AG08395 (cell line): ENCODE results near the gene LILRB2.
A peak's percentile ranks its signal among the peaks of the same experiment; 100 is the strongest.
"Not testable (repeated sequence)": the region's sequence is repeated elsewhere in the genome, so short reads cannot be mapped to it uniquely, and the experiment has no call there.

ENCODE experiments used
- DNase-seq: peaks from one replicate; pipeline ENCODE4 v3.0.0; 2012; ENCODE audit warnings: mixed read lengths, low spot score

LILRB2 gene

DNA sequence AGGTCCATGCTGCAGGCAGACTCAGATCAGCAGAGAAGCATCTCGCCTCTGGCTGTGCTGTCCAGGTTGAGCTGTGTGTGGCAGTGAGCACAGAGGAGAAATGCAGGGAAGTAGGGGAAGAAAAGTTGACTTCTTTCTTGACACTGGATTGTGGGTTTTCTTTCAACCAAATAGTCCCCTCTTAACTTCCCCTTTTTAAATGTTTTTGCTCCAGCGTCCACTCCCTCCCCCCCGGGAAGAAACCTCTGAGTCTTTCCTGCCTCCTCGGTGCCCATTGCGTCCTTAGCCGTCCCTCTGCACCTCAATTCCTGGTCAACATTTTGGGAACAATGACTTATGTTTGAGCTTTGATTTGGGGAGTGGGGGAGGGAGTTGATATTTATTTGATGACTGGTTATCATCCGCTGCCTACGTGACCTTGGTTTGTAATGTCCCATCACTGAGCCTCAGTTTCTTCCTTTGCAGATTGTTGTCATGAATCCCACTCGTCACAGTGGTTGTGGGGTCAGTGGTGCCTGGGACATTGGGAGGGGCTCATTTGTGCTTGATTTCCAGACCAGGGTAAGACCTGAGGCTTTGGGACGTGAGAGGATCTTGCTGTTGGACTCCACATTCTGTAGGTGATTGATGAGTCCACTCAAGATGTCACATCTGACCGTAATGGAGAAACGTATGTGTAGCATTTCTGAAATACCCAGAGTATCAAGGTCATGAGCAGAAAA, at the start of gene LILRB2:
Gene LILRB2 (minus strand): TSS at position 104 of the 722 bp plus-strand sequence. CDS start 614 bp downstream, outside the sequence.
- DNase-seq, result no peak

DNA sequence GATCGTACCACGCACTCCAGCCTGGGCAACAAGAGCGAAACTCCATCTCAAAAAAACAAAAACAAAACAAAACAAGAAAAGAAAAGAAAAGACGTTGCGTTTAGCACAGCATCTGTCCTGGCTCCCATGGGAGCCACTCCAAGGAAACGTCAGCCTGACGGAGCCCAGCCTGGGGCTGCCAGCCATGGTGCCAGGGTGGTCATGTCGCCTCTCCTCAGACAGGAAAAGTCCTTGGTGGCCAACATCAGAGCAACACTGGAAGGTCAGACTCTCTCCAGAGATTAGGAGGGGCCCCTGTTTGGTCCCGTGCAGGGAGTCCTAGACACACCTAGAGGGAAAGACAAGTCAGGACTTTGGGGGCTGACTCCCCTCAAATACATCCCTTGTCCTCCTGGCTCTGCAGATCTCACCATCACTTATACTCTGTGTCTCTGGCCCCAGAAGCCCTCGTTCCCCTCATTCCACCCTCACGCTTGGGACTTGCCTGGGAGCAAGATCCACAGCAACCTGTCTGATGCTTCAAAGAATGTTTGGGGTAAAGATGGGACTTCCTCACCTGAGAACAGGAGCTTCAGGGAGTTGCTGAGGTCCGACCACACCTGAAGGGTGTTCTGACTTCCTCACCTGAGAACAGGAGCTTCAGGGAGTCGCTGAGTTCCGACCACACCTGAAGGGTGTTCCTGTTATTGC, 48.7 kb upstream of the LILRB2 start:
- no peak for DNase-seq

DNA sequence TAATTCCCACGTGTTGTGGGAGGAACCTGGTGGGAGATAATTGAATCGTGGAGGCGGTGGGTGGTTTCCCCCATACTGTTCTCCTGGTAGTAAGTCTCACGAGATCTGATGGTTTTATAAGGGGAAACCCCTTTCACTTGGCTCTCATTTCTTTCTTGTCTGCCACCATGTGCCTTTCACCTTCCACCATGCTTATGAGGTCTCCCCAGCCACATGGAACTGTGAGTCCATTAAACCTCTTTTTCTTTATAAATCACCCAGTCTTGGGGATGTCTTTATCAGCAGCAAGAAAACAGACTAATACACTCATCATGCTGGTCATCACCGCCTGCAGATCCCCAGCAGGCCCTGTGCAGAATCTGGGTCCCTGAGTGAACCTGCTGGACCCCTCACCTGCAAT, 47.9 kb upstream of the LILRB2 start:
- not testable (repeated sequence) for DNase-seq

DNA sequence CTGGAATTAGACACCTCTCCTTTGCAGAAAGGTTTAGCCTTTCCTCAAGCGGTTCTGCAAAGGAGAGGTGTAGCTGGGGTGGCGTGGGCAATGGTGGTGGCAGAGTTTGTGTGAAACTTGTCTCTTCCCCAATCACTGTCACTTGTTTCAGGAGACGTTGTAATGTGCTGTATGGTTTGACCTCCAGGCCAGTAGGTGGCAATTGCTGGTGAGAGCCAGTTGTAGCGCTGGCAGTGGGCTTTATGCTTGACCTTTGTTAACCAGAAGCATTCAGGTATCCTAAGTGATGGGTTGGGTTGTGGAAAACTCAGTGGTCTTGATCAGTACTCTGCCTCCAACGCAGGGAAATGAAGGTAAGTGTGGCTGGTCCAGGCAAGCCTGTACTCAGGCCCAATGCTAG, 44.7 kb upstream of the LILRB2 start:
- DNase-seq, result no peak

DNA sequence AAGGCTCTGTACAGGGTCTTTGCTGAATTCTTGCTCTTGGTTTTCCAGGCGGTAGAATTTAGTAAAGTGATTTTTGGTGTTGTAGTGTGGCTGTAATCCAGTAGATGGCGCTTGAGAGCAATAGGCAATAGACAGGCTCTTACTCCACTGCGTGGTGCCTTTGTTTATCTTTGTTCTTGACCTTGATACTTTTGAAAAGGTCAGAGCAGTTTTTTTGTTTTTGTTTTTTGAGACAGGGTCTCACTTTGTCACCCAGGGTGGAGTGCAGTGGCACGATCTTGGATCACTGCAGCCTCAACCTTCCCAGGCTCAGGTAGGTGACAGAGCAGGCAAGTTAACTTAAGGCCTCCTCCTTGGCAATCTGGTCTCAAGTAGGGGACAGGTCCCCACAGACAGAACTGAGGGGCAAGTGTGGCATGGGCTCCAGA, 44.3 kb upstream of the LILRB2 start:
- DNase-seq, result peak; percentile 7

DNA sequence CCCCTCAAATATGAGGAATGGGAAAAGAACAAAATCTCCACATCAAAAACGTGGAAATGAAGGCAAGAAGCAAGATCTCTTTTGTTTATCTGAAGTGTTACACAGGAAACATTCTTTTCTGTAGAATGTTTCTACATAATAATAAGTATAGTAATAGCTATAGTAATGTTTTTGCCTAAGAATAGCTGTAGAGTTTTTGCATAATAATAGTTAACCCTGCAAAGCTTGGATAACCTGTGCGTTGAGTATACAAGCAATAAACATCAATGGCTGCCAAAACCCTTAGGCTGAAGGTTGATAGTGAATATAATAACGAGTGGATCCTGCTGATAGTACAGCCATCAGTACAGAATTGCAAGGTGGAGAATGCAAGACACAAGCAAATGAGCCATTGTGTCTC, 43.2 kb upstream of the LILRB2 start:
- no peak for DNase-seq

DNA sequence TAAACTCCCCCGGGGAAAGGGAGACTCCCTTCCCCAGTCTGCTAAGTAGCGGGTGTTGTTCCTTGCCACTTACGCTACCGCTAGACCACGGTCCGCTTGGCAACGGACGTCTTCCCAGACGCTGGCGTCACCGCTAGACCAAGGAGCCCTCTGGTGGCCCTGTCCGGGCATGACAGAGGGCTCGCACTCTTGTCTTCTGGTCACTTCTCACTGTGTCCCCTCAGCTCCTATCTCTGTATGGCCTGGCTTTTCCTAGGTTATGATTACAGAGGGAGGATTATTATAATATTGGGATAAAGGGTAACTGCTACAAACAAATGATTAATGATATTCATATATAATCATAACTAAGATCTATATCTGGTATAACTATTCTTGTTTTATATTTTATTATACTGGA, 42.0 kb upstream of the LILRB2 start:
- DNase-seq, result not testable (repeated sequence)

DNA sequence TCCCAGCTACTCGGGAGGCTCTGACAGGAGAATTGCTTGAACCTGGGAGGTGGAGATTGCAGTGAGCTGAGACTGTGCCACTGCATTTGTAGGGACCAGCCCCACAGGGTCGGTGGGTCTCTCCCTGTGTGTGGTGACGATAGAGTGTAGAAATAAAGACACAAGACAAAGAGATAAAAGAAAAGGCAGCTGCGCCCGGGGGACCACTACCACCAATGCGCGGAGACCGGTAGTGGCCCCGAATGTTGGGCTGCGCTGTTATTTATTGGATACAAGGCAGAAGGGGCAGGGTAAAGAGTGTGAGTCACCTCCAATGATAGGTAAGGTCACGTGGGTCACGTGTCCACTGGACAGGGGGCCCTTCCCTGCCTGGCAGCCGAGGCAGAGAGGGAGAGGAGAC, 41.4 kb upstream of the LILRB2 start:
- DNase-seq, result not testable (repeated sequence)

DNA sequence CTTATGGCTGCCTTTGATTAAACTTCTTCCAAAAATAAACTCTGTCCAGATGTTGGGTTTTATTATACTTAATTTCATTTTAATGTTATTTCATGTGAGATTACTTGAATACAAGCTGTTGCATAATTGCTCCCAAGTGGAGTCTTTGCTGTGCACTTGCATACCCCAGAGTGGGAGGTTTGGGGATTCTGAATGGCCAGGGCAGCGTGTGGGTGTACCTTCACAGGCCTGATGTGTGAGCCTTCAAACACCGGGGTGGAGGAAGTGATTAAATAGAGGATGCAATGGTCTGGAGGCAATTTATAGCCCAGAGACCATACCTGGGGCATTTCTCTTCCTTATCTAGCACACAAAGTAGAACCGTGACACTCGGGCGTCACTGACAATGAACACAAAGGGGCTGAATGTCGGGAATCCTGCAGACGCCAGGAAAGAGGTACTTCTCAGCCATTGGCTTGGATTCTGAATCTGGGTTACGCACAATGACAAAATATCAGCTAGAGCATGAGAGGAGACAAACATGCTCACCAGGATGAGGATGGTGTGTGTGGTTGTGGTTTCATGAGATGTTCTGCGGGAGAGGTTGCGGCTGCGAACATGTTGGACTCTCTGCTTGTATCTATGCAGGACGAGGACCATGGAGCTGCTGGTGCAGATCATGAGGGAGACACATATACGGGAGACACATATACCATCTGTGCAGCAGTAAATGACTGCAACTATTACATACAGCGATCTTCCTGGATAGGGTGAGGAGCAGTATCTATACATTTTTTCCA, 39.2 kb upstream of the LILRB2 start:
- no peak for DNase-seq

DNA sequence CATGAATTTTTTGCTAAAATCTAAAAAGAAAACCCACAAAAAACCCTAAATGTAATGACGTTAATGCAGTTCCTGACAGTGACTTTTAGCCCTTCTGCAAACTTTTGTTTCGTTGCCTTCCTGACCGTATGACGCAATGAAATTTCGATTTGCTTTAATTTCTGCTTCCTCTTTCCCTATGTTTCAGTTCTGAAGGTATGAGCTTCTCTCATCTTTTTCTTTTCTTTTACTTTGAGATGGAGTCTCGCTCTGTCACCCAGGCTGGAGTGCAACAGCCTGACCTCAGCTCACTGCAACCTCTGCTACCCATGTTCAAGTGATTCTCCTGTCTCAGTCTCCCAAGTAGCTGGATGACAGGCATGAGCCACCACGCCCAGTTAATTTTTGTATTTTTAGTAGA, 38.1 kb upstream of the LILRB2 start:
- DNase-seq, result no peak

DNA sequence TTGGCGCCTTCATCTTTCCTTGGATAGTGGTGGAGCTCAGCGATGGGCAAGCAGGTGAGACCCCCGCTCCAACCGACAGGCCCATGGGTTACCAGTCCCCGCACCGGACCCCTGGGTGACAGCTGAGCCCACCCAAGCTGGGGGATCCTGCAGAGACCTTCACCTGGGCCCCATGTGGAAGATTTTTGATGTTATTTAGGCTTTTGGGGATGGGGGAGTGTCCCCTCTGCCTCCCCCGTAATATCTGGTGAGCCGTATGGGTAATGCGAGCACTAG, 37.0 kb upstream of the LILRB2 start:
- no peak for DNase-seq

DNA sequence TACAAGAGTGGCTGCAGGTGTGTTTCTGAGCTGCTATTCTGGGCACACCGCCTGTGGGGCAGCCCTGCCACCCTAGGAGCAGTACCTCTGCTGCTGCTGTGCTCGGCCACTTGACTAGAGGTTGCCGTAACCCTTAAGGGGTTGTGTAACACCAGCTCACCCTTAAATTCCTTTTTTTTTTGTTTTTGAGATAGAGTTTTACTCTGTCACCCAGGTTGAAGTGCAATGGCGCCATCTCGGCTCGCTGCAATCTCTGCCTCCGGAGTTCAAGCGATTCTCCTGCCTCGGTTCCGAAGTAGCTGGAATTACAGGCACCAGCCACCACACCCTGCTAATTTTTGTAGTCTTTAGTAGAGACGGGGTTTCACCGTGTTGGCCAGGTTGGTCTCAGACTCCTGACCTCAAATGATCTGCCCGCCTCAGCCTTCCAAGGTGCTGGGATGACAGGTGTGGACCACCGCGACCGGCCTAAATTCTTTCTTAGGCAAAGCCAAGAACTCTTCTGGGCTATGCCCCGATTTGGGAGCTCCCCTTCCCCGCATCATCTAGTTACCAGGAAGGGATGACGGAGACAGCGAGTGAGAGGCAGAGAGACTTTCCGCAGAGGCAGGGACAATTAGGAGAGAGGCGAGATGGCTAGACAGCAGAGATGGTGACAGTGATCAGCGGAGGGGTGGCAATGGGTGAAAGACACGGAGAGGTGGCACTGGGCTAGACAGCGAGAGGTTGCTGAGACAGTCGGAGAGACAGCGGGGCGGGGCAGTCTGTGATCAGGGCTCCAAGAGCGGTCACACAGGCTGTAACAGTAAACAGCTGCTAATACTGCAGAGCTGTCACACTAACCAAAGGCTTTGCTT, 36.4 kb upstream of the LILRB2 start:
- no peak for DNase-seq

DNA sequence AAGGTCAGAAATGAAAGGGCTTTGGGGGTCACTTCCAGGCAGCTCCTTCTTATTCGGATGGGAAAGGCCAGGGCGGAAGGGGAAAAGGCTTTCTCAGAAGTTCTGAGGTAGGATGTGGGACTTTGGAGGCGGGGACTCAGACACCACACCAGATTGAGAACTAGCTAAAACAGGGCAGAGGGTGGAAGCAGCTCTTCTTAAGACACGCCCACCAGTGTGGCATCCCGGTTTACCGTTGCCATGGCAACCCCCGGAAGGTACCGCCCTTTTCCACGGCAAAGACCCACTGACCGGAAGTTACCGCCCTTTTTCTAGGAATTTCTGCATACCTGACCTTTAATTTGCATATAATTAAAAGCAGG, 35.8 kb upstream of the LILRB2 start:
- DNase-seq, result no peak

DNA sequence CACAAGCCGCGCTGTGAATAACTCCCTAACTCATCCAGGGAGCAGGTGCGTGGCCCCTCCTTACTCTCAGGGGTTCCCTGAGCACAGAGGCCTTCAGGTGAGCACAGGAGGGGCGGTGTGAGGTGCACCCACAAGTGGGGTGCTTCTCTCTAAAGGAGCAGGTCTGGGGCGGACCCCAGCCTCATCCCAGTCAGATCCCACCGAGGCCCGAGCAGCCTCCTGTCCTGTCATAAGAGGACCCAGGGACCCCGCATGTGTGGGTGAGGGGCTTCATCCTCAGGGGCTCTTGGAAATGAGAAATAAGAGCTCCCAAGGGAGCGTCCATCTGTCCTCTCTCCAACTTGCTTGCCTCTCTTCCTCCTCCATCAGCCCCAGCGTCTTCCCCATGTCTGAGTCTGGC, 35.0 kb upstream of the LILRB2 start:
- no peak for DNase-seq

DNA sequence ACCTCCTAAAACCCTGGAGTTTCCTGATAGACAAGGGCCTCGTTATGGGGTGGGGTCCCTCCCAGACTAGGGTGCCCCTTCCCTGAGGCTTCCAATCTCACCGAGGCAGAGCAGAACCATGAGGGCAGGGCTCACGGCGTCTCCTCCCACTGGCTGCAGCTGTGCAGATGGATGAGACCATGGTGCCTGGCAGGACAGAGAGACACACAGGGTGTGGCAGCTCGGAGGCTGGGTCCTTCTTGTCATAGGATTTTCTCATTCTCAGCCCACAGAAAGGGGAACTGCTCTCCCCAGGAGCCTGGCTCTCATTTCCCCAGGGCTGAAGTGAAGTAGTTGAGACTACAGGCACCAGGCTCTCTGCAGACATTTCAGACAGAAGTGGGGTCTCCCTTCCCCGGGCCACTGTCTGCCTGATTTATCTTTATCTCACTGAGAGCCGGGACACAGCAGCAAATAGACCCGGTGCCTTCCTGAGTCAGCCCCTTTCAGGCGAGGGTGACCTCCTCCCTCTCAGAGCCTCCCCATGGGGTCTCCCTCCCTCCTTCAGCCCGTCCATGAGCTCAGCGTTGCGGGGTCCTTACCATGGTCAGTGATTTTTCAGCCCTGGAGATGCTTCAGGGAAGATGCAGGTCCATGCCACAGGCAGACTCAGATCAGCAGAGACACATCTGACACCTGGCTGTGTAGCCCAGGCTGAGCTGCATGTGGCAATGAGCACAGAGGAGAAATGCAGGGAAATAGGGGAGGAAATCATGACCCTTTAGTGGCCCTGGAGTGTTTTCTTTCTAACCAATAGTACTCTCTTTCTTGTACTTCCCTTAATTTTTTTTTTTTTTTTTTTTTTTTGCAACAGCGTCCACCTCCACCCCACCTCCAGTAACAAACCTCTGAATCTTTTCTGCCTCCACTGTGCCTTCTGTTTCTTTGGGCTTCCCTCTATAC, 31.8 kb upstream of the LILRB2 start, which contains the start of gene LILRA5:
Gene LILRA5 (minus strand): TSS at position 731 of the 942 bp plus-strand sequence. CDS start 147 bp downstream, at position 584.
- DNase-seq, result no peak

DNA sequence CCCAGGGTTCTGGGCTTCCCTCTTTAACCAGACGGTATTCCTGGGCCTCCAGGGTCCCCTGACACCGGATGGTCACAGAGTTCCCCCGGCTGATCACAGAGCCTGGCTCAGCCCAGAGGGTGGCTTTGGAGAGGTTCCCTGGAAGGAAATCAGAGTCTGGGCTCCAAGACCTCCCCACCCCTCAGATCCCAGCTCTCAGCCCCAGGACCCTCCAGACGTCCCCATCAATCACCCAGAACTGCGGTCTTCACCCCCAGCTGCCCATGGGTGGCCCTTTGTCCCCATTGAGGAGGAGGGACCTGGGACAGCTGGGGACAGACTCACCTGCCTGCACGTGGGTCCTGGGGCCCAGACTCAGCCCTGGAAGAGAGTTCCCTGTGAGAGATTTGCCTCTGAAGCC, 31.1 kb upstream of the LILRB2 start:
- DNase-seq, result no peak

DNA sequence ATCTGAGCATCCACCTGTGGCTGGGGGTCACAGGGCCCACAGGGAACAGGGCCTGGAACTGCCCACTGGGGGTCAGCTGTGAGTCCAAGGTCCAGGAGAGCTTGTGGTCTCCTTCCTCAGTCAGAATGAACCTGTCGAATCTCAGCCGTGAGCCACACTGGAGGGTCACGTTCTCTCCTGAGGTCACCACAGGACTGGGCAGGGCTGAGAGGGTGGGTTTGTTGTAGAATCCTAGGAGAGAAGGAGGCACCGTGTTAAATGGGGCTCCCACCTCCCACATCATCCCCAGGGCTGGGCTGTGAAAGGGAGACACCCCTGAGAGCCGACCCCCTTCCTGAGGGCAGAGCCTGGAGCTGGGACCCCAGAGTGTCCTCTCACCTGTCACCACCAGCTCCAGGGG, 30.6 kb upstream of the LILRB2 start:
- no peak for DNase-seq

DNA sequence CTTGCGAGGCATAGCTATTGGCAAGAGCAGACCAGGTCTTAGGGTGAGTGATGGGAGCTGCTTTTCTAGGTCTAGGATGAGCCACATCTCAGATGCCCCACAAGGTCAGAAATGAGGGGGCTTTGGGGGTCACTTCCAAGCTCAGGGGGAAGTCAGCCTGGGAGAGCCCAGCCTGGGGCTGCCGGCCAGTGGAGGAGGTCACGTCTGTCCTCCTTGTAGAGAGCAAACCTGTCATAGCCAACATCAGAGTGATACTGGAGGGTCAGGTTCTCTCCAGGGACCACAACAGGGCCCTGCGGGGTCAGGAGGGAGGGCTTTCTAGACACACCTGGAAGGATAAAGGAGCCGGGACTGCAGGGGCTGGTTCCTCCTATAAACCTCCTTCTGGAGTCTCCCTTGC, 29.6 kb upstream of the LILRB2 start:
- DNase-seq, result no peak

DNA sequence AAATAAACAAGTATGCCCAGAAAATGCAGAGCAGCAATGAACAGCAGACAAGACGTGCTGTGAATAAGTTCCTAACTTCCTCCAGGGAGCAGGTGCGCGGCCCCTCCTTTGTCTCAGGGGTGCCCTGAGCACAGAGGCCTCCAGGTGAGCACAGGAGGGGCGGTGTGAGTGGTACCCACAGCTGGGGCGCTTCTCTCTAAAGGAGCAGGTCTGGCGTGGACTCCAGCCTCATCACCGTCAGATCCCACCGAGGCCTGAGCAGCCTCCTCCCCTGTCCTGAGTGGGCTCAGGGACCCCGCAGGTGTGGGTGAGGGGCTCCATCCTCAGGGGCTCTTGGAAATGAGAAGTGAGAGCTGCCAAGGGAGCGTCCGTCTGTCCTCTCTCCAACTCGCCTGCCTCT, 28.9 kb upstream of the LILRB2 start:
- no peak for DNase-seq

DNA sequence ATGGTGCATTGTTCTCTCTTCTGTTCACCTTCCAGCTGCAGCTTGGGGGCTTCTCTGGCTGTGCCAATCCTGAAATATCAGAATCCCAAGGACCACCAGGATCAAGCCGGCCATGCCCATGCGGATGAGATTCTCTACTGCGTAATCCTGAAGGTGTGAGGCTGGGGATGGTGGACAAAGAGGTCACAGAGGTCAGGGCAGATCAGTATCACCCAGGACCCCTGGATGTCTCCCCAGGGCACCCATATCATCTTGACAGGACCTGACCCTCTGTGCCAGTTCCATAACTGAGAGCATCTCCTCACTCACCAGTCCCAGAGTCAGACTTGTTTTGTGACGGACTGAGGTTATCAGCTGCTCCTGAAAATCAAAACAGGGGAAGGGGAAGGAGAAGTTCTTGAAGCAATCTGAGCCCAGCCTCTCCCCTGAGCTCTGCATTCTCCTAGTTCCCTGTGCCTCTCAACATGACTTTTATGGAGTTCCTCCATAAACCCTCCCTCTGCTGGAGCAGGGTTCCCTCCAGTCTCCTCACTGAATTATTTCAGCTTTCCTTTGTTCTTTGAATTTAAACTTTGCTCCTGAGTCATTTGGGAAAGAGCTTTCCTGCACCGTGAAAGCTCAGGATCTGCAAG, 26.6 kb upstream of the LILRB2 start:
- DNase-seq, result no peak

DNA sequence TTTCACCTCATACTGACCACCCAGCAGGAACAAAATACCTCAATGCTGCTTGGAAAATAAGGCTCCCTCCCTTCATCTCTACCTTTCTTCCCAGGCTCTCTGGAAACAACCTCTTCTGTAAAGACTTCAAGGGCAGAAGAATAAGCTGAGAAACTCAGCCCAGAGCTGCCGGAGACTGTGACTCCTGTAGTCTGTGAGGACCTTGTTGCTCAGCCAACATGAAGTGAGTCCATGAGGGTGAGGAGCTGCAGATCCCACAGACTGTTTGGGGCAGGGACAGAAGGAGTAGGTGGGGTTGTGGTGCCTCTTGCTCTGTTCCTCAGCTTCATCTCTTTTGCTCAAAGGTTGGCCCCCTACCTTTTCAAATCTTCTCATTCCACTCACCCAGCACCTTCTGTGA, 24.2 kb upstream of the LILRB2 start:
- no peak for DNase-seq
